ENCODE data around the gene ZNF511. TPM values are rescaled to one million over a fixed set of nuclear protein-coding genes. Genes with fewer than 3 reads are reported as not detected.

ZNF511 gene
- total RNA-seq, 4 donors from 2014 or later: 17.2 to 29.0 (median 25.3) TPM

GRCh38 chr10:133295426-133296320 is 13.0 kb upstream of the ZNF511 start:
- no peak for TF ChIP-seq CTCF (IDR thresholded peaks at IDR 0.05; ENCODE audit: low read depth)

DNA sequence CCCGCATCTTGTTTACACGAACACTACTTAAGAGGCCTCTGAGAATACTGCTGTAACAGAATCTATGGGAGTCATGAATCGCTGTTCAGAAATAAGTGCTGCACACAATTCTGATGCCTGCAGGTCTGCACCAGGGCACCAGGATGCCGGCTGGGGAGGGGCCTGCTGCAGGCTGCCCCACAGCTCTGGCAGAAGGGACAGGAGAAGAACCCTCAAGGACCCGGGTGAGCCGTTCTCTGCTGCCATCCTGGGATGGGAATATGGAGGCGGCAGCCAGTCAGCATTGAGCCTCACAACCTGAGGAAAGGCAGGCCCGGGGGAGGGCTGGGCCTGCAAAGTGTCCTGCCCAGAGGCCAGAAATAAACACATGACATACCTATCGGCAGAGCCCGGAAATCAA is 11.2 kb upstream of the ZNF511 start:
- TF ChIP-seq CTCF (IDR thresholded peaks at IDR 0.05; ENCODE audit: low read depth): no peak

GRCh38 chr10:133298466-133298865 is 10.2 kb upstream of the ZNF511 start:
- no peak for TF ChIP-seq CTCF (IDR thresholded peaks at IDR 0.05; ENCODE audit: low read depth)

DNA sequence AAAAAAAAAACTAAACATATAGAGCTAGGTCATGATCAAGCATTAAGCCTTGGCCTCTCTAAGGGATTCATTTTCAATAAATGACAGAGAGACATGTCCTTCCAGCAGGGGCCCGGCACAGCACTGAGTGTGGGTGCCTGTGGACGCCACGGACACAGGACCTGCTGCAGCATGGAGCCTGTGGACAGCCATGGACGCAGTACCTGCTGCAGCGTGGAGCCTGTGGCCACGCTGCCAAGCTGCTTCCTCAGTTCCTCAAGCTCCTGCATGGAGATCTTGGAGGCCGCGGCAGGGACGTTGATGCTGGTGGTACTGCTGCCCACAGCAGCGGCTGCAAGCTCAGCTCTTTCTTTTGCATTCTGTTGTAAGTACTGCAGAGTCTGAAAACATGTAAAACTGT is 9.5 kb upstream of the ZNF511 start:
- TF ChIP-seq CTCF (IDR thresholded peaks at IDR 0.05; ENCODE audit: low read depth): no peak

- no peak for TF ChIP-seq CTCF (IDR thresholded peaks at IDR 0.05; ENCODE audit: low read depth)
Measured at GRCh38 chr10:133299738-133300137, 9.0 kb upstream of the ZNF511 start.

DNA sequence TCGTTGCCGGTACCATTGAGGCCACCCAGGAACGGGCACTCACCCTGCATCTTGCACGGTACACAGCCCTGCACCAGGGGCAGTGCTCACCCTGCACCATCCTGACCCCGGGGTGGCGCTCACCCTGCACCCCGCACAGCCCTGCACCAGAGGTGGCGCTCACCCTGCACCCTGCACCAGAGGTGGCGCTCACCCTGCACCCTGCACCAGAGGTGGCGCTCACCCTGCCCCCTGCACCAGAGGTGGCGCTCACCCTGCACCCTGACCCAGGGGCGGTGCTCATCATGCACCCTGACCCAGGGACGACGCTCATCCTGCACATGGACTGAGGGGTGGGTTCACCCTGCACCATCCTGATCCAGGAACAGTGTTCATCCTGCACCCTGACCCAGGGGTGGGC is 6.5 kb upstream of the ZNF511 start:
- no peak for TF ChIP-seq CTCF (IDR thresholded peaks at IDR 0.05; ENCODE audit: low read depth)

GRCh38 chr10:133303206-133303605 is 5.5 kb upstream of the ZNF511 start:
- no peak for TF ChIP-seq CTCF (IDR thresholded peaks at IDR 0.05; ENCODE audit: low read depth)

All from subcutaneous adipose tissue (tissue), 4 donors.